NB4 (cell line): Measurements from ENCODE around the gene SERPINH1.

Experiments used
- POLR2A ChIP-seq: IDR thresholded peaks from 2 replicates; pipeline ENCODE4 v1.6.1; 2011; ENCODE audit warnings: mild to moderate bottlenecking; ENCODE audit not compliant: insufficient read length; ENCODE audit errors: extremely low read depth
- TF ChIP-seq, protein P1 (sequence below): IDR thresholded peaks from one replicate; pipeline ENCODE4 v1.5.1; 2012; ENCODE audit warnings: low read depth, low read length

DNA sequence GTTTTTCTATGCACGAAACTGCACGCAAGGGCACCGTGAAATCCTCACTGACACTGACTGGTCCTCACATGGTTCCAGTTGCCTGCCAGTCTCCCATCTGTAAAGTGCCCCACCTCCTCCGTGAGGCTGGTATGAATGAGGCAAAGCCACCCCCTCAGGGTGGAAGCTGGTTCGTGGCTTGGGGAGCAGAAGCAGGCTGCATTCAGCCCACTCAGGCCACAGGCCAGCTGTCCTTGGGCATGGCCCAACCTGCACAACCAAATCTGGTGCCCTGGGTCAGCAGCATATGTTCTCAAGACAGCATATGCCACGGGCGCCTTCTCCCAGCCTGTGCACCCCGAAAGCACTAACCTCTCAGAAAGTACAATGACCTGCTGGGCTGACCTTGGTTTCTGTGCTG, 29.3 kb downstream of the SERPINH1 start:
- no peak for TF ChIP-seq POLR2A
- TF ChIP-seq, protein P1, sequence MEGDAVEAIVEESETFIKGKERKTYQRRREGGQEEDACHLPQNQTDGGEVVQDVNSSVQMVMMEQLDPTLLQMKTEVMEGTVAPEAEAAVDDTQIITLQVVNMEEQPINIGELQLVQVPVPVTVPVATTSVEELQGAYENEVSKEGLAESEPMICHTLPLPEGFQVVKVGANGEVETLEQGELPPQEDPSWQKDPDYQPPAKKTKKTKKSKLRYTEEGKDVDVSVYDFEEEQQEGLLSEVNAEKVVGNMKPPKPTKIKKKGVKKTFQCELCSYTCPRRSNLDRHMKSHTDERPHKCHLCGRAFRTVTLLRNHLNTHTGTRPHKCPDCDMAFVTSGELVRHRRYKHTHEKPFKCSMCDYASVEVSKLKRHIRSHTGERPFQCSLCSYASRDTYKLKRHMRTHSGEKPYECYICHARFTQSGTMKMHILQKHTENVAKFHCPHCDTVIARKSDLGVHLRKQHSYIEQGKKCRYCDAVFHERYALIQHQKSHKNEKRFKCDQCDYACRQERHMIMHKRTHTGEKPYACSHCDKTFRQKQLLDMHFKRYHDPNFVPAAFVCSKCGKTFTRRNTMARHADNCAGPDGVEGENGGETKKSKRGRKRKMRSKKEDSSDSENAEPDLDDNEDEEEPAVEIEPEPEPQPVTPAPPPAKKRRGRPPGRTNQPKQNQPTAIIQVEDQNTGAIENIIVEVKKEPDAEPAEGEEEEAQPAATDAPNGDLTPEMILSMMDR = no peak
